HG02884 (cell line): Measurements from ENCODE around the gene OGT.
"Not testable (repeated sequence)": the region's sequence is repeated elsewhere in the genome, so short reads cannot be mapped to it uniquely, and the experiment has no call there.

Source experiments
- ATAC-seq: cut with Tn5 transposase; IDR thresholded peaks from one replicate; pipeline ENCODE4 v1.9.1; 2021; ENCODE audit warnings: mild to moderate bottlenecking, moderate library complexity; ENCODE audit not compliant: unreplicated experiment

OGT gene

GRCh38 chrX:71537743-71538142, 4.8 kb downstream of the OGT start:
- no peak for ATAC-seq

DNA sequence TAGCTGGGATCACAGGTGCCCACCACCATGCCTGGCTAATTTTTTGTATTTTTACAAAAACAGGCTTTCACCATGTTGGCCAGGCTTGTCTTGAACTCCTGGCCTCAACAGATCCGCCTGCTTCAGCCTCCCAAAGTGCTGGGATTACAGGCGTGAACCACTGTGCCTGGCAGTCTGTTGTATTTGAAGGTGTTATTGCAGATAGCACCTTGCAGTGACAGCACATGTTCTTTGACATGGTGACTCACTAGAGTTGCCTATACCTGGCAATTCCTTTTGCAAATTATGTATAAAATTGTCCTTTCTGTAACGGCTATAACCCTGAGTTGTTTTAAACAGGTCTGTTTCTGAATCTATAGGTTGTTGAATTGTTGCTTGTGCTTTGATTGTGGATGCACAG, 7.9 kb downstream of the OGT start:
- no peak for ATAC-seq

GRCh38 chrX:71541210-71542022, 8.5 kb downstream of the OGT start:
- peak; percentile 73 for ATAC-seq

GRCh38 chrX:71542411-71542810, 9.5 kb downstream of the OGT start:
- ATAC-seq: no peak

- ATAC-seq: no peak
These were observed 9.9 kb downstream of the OGT start for GRCh38 chrX:71542825-71543224.

GRCh38 chrX:71543316-71543715, 10.4 kb downstream of the OGT start:
- no peak for ATAC-seq

- no peak for ATAC-seq
These were observed 12.5 kb downstream of the OGT start for GRCh38 chrX:71545364-71545763.

GRCh38 chrX:71546879-71547278, 14.0 kb downstream of the OGT start:
- no peak for ATAC-seq

DNA sequence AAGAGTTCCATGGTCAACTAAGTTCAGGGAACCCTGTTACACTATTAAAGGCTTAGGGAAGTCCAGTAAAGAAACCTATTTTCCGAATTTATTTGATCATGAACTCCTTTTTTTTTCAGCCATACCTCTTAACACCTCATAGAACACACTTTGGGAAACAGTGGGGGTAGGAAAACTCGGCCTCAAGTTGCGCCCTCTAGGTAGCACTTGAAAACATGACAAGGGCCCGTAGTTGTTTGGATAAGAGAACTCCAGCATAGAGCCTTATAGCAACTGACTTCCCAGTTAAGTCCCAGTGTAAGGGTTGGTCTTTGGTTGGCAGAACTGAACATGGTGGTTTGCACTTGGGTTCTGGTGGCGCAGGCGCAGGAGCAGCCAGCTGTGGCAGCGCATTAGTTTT, 14.4 kb downstream of the OGT start:
- ATAC-seq: no peak

GRCh38 chrX:71549986-71550385, 17.1 kb downstream of the OGT start:
- no peak for ATAC-seq

GRCh38 chrX:71550578-71550977, 17.7 kb downstream of the OGT start:
- ATAC-seq: no peak

GRCh38 chrX:71556036-71556435, 23.1 kb downstream of the OGT start:
- ATAC-seq: no peak

GRCh38 chrX:71558920-71559319, 26.0 kb downstream of the OGT start:
- no peak for ATAC-seq

- ATAC-seq: not testable (repeated sequence)
These were observed 26.9 kb downstream of the OGT start for GRCh38 chrX:71559773-71560172.

- ATAC-seq: no peak
These were observed 31.0 kb downstream of the OGT start for GRCh38 chrX:71563921-71564320.

DNA sequence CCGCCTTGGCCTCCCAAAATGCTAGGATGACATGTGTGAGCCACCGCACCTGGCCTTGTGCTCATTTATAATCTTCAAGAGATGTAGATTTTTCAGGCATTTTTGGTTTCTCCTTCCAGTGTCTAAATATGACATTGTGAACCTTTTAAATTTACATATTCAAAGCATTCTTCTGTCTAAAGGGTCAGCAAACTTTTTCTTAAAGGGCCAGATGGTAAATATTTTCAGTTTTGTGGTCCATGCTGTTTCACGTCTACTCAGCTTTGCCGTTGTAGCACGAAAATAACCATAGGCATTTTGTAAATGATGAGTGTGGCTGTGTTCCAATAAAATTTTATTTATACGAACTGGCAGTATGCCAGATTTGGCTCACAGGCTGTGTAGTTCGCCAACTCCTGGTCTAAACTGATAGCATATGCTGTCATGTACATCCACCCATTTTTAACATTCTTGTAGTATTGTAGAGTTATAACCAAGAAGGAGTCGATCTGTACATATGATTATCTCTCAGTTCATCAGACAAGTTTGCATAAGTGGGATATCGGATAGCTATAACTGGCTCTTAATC, 32.7 kb downstream of the OGT start:
- ATAC-seq: no peak

GRCh38 chrX:71571390-71571789, 38.5 kb downstream of the OGT start:
- ATAC-seq: not testable (repeated sequence)

DNA sequence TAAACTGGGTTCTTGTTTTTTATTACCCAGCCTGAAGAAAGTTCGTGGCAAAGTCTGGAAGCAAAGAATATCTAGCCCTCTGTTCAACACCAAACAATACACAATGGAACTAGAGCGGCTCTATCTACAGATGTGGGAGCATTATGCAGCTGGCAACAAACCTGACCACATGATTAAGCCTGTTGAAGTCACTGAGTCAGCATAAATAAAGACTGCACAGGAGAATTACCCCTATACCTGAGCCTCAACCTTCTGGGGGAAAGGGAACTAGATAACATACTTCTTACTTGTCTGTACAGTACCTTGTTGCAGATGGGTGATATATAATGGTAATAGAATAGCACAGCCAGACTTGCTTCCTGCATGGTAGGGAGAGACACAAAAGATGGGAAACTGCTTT, 40.7 kb downstream of the OGT start:
- ATAC-seq: no peak

- no peak for ATAC-seq
These were observed 44.8 kb downstream of the OGT start for GRCh38 chrX:71577682-71578081.

DNA sequence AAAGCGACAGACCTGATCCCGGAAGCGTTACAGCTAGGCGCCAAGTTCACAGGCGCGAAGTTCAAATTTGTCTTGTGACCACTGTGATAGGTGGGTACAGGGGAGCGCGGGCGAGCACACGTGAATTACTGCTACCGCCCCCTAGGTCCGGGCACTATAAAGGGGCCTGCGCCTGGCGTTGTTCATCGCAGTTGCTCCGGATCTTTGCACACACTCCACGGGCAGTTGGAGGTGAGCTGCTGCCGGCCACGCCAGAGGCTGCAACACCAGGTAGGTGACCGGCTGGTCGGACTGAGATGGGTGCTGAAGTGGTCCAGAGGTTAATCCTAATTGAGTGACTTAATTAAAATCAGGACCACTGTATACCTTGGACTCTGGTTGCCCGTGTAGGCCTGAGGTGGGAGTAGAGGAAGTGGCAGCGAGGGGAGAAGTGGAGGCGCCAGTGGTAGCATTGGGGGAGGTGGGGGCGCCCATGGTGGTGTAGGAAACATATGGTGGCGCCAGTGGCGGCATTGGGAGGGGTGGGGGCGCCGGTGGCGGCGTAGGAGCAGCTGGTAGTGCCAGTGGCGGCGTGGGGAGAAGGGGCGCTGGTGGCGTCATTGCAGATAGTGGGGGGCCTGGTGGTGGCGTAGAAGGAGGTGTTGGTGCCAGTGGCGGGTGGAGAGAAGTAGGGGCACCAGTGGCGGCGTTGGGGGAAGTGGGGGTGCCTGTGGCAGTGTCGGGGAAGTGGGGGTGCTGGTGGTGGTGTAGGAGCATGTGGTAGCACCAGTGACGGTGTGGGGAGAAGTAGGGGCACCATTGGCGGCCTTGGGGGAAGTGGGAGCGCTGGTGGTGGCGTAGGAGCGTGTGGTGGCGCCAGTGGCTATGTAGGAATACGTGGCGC, 45.6 kb downstream of the OGT start, which contains the start of gene GCNA:
GCNA (plus strand) TSS at position 185 of the 883 bp plus-strand sequence. CDS start 2,385 bp downstream, outside the sequence.
- ATAC-seq: no peak

- ATAC-seq: no peak
These were observed 46.5 kb downstream of the OGT start for GRCh38 chrX:71579136-71579989.
